Cardiac fibroblast (primary cell): ENCODE results near the gene APOBEC3B.
A peak's percentile ranks its signal among the peaks of the same experiment; 100 is the strongest.
"Not testable (repeated sequence)": the region's sequence is repeated elsewhere in the genome, so short reads cannot be mapped to it uniquely, and the experiment has no call there.

Source experiments
- DNase-seq, 2 donors: peaks; one replicate each; pipeline versions ENCODE4 v3.0.0 to v3.0.0-alpha.2; 2010; ENCODE audit warnings: low read depth in 2 of 2
- H3K4me3 ChIP-seq, 2 donors: replicated peaks in 1 of 2; 1 replicate in 1 of 2; 2 replicates in 1 of 2; pipeline ENCODE4 v1.5.1; 2011; ENCODE audit warnings: low read depth in 2 of 2, low read length in 2 of 2, mild to moderate bottlenecking in 2 of 2, moderate library complexity in 1 of 2
- CTCF ChIP-seq: IDR thresholded peaks from one replicate; pipeline ENCODE4 v1.5.1; 2011; ENCODE audit warnings: low read depth, mild to moderate bottlenecking, low read length, inconsistent platforms

The APOBEC3B gene

GRCh38 chr22:38986629-38987028 lies 4.5 kb downstream of the APOBEC3B start:
- no peak for DNase-seq
- TF ChIP-seq CTCF = no peak
- no peak overlapping the region for H3K4me3 ChIP-seq

GRCh38 chr22:38987171-38987895 lies 5.2 kb downstream of the APOBEC3B start:
- no peak overlapping the region for H3K4me3 ChIP-seq
- no peak for DNase-seq
- no peak for TF ChIP-seq CTCF

GRCh38 chr22:38989466-38989865 lies 7.3 kb downstream of the APOBEC3B start:
- no peak for TF ChIP-seq CTCF
- no peak for DNase-seq

GRCh38 chr22:38992871-38993371 lies 10.8 kb downstream of the APOBEC3B start:
- not testable (repeated sequence) for DNase-seq, H3K4me3 ChIP-seq

More at GRCh38 chr22:38989466-38989865, 7.3 kb downstream of the APOBEC3B start:
- H3K4me3 ChIP-seq = no peak overlapping the region

- no peak for DNase-seq
- no peak for TF ChIP-seq CTCF
- no peak overlapping the region for H3K4me3 ChIP-seq
These were observed 14.0 kb downstream of the APOBEC3B start for GRCh38 chr22:38996105-38996504.

GRCh38 chr22:38997518-38997917 lies 15.4 kb downstream of the APOBEC3B start:
- H3K4me3 ChIP-seq = no peak overlapping the region
- no peak for TF ChIP-seq CTCF
- no peak for DNase-seq

GRCh38 chr22:39003165-39003638 lies 21.1 kb downstream of the APOBEC3B start:
- peak; percentile 75 for TF ChIP-seq CTCF
- DNase-seq = peak; percentile 90 to 91
- no peak overlapping the region for H3K4me3 ChIP-seq
